Activated T-cell treated with anti-CD3 and anti-CD28 coated beads, Interleukin-2, amount 50 U/mL, for 24 hours (primary cell): ENCODE results near the gene EPYC.

ENCODE experiments used
- DNase-seq: peaks from one replicate; pipeline ENCODE4 v3.0.0-alpha.2; 2020
- H3K27ac Mint-ChIP-seq: 2 replicates; pipeline ENCODE4 v1.8.0; 2020; ENCODE audit warnings: mild to moderate bottlenecking, mixed read lengths
- H3K27me3 Mint-ChIP-seq: 2 replicates; pipeline ENCODE4 v1.8.0; 2020; ENCODE audit warnings: mixed read lengths
- H3K36me3 Mint-ChIP-seq: 2 replicates; pipeline ENCODE4 v1.8.0; 2020; ENCODE audit warnings: low read depth, mixed read lengths
- H3K4me1 Mint-ChIP-seq: 2 replicates; pipeline ENCODE4 v1.8.0; 2020; ENCODE audit warnings: low read depth, mixed read lengths
- H3K4me3 Mint-ChIP-seq: 2 replicates; pipeline ENCODE4 v1.8.0; 2020; ENCODE audit warnings: mild to moderate bottlenecking, moderate library complexity, mixed read lengths
- H3K9me3 Mint-ChIP-seq: 2 replicates; pipeline ENCODE4 v1.8.0; 2020; ENCODE audit warnings: mixed read lengths

The EPYC gene

GRCh38 chr12:90922145-90922627 lies 82.6 kb downstream of the EPYC start:
- Mint-ChIP-seq H3K27me3 (peaks cover 18% of the 10 kb centered on the region), H3K27ac (no peak overlapping the region), H3K4me1 (no peaks in the 10 kb centered on the region), H3K36me3 (no peaks in the 10 kb centered on the region), H3K4me3 (no peak overlapping the region), H3K9me3 (no peaks in the 10 kb centered on the region)
- DNase-seq, result no peak

DNA sequence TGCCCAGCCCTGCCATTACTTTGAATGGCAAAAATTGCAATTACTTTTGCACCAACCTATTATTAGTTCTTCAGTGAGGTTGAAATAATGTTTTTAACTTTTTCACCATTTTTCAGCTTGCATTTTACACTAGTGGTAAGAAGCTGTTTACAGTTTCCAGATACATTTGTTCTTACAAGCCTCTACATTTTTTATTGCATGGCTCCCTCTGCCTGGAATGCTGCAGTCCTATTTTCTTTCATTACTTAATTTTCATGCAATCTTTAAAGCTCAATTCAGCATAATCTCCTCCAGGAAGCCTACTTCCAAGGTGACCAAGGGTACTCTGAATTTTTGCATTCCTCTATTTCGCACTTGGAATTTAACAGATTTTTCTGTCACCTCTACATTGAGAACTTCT lies 83.2 kb downstream of the EPYC start:
- Mint-ChIP-seq H3K36me3 (no peaks in the 10 kb centered on the region), H3K9me3 (no peaks in the 10 kb centered on the region), H3K4me3 (no peak overlapping the region), H3K4me1 (no peaks in the 10 kb centered on the region), H3K27ac (no peak overlapping the region), H3K27me3 (peaks cover 18% of the 10 kb centered on the region)
- no peak for DNase-seq

- no peak overlapping the region for H3K4me3 Mint-ChIP-seq
- DNase-seq, result no peak
- no peaks in the 10 kb centered on the region for H3K9me3 Mint-ChIP-seq
- no peaks in the 10 kb centered on the region for H3K36me3 Mint-ChIP-seq
- H3K27ac Mint-ChIP-seq, result no peak overlapping the region
- H3K4me1 Mint-ChIP-seq, result no peaks in the 10 kb centered on the region
- peaks cover 18% of the 10 kb centered on the region for H3K27me3 Mint-ChIP-seq
Observed at GRCh38 chr12:90920222-90920621, 84.5 kb downstream of the EPYC start.

DNA sequence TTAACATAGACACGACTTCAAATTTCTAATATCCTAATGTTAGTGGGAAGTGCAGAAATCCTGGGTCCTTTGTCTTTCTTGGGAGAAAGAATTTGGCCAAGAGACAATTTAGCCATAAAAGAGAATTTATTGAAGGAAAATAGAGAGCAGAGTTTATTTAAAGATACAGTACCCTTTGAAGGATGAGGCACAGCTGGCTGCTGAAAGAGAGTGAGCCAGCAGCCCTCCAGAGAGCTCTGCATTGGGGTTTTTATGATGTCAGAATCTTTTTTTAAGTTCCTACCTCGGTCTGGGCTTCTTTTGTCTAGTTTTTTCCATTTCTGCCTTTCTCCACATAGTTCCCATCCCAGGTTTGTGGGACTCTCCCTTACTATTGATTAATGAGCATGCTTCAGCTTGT lies 87.3 kb downstream of the EPYC start:
- Mint-ChIP-seq H3K4me3 (no peak overlapping the region), H3K36me3 (no peaks in the 10 kb centered on the region), H3K9me3 (no peaks in the 10 kb centered on the region), H3K27ac (no peak overlapping the region), H3K4me1 (no peaks in the 10 kb centered on the region), H3K27me3 (peaks cover 11% of the 10 kb centered on the region)
- no peak for DNase-seq

GRCh38 chr12:90916516-90916915 lies 88.3 kb downstream of the EPYC start:
- no peak overlapping the region for H3K4me3 Mint-ChIP-seq
- no peak for DNase-seq
- H3K9me3 Mint-ChIP-seq, result no peaks in the 10 kb centered on the region
- H3K27me3 Mint-ChIP-seq, result peaks cover 15% of the 10 kb centered on the region
- no peaks in the 10 kb centered on the region for H3K36me3 Mint-ChIP-seq
- H3K4me1 Mint-ChIP-seq, result no peaks in the 10 kb centered on the region
- H3K27ac Mint-ChIP-seq, result no peak overlapping the region

DNA sequence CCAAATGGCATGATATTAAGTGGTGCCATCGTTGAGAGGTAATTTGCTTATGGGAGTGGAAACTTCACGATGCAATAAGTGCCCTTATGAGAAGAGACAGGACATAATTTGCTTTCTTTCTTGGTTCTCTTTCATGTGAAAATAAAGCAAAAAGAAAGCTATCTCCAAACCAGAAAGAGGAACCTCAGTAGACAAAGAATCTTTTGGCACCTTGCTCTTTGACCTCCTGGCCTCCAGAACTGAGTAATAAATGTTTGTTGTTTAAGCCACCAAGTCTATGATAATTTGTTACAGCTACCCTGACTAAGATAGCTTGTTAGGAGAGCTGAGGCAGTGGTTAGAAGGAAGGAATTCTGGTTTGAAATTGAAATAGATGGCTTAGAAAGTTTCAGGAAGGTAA lies 89.4 kb downstream of the EPYC start:
- no peak overlapping the region for H3K4me3 Mint-ChIP-seq

More for the DNA sequence above, 89.4 kb downstream of the EPYC start:
- no peaks in the 10 kb centered on the region for H3K9me3 Mint-ChIP-seq
- H3K4me1 Mint-ChIP-seq, result no peaks in the 10 kb centered on the region
- peaks cover 15% of the 10 kb centered on the region for H3K27me3 Mint-ChIP-seq
- no peak overlapping the region for H3K27ac Mint-ChIP-seq
- no peak for DNase-seq
- H3K36me3 Mint-ChIP-seq, result no peaks in the 10 kb centered on the region
